Fibroblast of lung (primary cell): ENCODE results near the gene NACC1.

ENCODE experiments used
- CTCF ChIP-seq, 2 donors: IDR thresholded peaks in 1 of 2; conservative IDR thresholded peaks in 1 of 2; 1 replicate in 1 of 2; 2 replicates in 1 of 2; pipeline ENCODE4 v1.5.1; 2011 to 2012; ENCODE audit warnings: low read length in 2 of 2, control low read depth in 1 of 2, inconsistent platforms in 1 of 2, low read depth in 1 of 2, mild to moderate bottlenecking in 1 of 2
- EZH2 ChIP-seq: IDR thresholded peaks from 2 replicates; pipeline ENCODE4 v1.5.1; 2012; ENCODE audit warnings: low read length, control low read depth, mild to moderate bottlenecking; ENCODE audit errors: missing control alignments

GRCh38 chr19:13112555-13112954 is 5.5 kb upstream of the NACC1 start:
- no peak for TF ChIP-seq CTCF (conservative IDR thresholded peaks at IDR 0.05 in 1 of 2, IDR thresholded peaks at IDR 0.05 in 1 of 2; ENCODE audit: low read depth in 1 of 2, low read length in 2 of 2)
- no peak for TF ChIP-seq EZH2
